ENCODE data around the gene KRT6B.

The KRT6B gene

GRCh38 chr12:52407918-52408317, 44.0 kb downstream of the KRT6B start:
- DNase-seq = no peak

DNA sequence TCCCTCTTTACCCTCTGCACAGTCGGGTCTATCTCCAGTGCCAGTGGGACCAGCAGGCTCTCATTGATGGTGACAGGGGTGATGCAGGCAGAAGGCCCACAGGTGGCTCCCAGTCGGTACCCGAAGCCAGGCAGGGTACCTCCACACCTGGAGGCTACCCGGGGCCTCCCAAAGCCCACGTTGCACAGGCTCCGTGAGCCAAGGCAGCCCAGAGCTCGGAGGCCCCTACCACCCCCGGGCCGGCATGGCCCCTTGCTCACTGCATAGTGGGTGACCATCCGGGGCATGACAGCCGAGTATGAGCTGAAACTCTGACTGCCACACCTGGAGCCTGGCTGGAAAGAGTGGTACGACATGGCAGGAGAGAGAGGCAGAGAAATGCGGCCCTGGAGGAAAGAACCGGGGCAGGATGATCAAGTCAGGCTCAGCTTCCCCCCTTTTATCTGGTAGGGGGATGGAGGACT, 46.0 kb downstream of the KRT6B start, which contains the start of gene KRT82:
TSS of gene KRT82 (minus strand) at position 414 of the 464 bp plus-strand sequence. CDS start at position 356, 58 bp downstream.
- no peak for DNase-seq

GRCh38 chr12:52404951-52405350, 47.0 kb downstream of the KRT6B start:
- no peak for DNase-seq

DNA sequence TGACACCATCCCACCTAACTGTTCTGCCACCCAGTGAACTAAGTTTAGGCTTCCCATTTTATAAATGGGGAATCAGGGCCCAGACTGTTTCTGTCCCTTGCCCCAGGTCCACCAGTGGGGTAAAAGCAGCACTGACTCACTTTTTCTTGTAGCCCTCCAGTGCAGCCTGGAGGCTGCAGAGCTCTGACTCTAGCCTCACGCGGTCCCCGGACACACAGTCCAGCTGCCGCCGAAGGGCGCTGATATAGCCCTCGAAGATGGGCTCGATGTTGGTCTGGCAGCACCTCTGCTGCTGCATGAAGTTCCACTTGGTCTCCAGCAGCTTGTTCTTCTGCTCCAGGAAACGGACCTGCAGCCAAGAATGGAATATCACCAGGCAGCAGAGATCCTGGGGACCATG, 48.4 kb downstream of the KRT6B start:
- no peak for DNase-seq

DNA sequence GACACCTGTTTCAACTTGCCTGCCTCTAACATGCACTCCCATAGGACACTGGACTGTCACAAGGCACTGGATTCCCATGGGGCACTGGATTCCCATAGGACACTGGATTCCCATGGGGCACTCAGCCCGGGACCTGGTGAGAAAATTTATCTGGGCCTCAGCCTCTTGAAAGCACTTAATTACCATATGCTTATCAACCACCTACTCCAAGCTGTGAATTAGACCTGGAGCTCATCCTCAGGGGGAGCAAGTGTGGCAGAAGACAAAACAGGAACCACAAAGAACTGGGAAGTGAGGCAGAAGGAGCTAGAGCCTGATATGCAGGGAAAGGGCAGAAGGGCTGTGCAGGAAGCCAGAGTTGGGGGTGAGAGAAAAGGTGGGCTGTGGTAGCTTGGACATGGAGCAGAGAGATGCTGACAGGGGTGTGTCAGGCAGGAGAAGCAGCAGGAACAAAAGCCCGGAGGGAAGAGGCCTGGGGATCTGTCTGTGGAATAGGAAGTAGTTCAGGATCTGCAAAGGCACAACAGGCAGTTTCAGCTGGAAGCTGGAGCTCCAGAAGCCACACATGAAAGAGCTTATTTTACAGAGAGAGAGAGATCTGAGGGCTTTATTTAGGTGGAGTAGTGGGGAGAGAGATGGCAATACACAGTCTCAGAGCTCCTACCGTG, 48.9 kb downstream of the KRT6B start:
- no peak for DNase-seq

DNA sequence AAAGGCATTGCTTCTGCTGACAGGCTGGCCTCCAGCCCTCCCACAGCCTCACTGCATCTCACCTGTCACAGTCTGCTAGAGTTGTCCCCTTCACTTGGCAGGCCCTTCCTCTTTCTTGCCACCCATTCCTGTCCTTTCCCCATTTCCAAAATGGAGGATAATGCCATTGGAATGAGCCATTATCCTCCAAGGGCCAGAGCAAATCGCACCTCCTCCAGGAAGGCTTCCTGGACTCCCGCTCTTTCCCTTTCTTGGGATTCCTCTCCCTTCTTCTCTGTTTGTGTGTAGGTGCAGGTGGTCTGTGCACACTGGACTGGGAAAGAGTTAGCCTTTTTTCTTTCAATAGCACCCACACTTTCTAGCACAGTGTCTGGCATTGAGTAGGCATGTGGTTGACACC, 49.6 kb downstream of the KRT6B start:
- DNase-seq = no peak

- DNase-seq = no peak
Observed at GRCh38 chr12:52401926-52402325, 50.0 kb downstream of the KRT6B start.

DNA sequence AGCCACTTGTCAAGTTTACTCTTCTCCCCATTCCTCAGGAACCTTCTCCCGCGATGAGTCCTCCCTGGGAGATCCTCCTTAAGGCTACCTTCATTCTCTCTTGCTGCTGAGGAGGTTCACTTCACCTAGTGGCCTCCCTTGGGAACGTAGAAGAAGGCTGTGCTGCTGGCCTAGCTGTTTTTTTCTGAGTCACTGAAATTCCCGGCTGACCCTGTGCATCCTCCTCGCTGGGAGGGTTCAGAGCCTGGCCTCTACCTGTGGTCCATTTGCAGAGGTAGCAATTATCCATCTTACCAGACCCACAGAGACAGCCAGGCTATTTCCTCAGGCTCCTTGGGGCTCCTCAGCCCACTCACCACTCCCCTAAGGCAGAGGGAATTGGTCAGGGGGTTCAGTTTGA, 50.4 kb downstream of the KRT6B start:
- DNase-seq = no peak

- DNase-seq = no peak
Observed at GRCh38 chr12:52400906-52401305, 51.0 kb downstream of the KRT6B start.

- DNase-seq = no peak
Observed at GRCh38 chr12:52399756-52400155, 52.2 kb downstream of the KRT6B start.

- no peak for DNase-seq
Observed at GRCh38 chr12:52398176-52398575, 53.8 kb downstream of the KRT6B start.

DNA sequence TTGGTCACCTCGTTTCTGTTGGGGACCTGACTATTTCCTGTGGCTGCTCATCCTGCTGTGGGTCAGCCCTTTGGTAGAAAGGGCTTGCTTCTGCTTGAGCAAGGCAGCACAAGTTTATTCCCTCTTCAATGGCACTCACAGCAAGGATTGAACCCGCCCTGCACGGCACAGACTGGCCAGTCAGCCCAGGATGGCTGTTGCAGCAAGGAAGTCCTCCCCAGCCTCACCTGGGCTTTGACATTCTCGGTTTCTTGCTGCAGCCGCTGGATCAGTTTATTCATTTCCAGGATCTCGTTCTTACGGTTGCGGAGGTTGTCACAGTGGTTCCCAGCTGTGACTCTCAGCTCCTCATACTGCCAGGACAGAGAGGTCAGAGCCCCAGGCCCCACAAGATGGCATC, 55.3 kb downstream of the KRT6B start:
- no peak for DNase-seq

Measured in NCI-H510A (cell line).